Measurements from ENCODE around the gene SYCP2L. TPM values are rescaled to one million over a fixed set of nuclear protein-coding genes. Genes with fewer than 3 reads are reported as not detected.

The SYCP2L gene
- total RNA-seq, 4 donors from 2014 or later: 0.13 to 2.9 (median 0.70) TPM

GRCh38 chr6:10949579-10950490, 63.0 kb downstream of the SYCP2L start:
- no peaks in the 10 kb centered on the region for H3K36me3 ChIP-seq
- 86% methylated on average over 6 of the region's 6 CpGs for WGBS
- intact Hi-C loops (cut with DNase I): loop anchor here (5.0 kb wide), 1 partner anchor 117 kb away; no protein-coding TSS in a partner anchor
- no peak for DNase-seq (ENCODE audit: extremely low spot score)
- no peak overlapping the region for H3K4me3 ChIP-seq
- TF ChIP-seq CTCF (IDR thresholded peaks at IDR 0.05) (no peak), EP300 (IDR thresholded peaks at IDR 0.05) (no peak), POLR2AphosphoS5 (IDR thresholded peaks at IDR 0.05) (no peak), POLR2A (IDR thresholded peaks at IDR 0.05; ENCODE audit: low read depth) (no peak)
- H3K27me3 ChIP-seq: no peaks in the 10 kb centered on the region
- H3K4me1 ChIP-seq: peaks cover 0 to 13% (median 12%) of the 10 kb centered on the region in 4 donors
- H3K9me3 ChIP-seq: no peaks in the 10 kb centered on the region
- no peak overlapping the region for H3K27ac ChIP-seq (replicated peaks in 1 of 4)

GRCh38 chr6:10951675-10952282, 64.9 kb downstream of the SYCP2L start:
- WGBS: 22% methylated on average over 6 of the region's 6 CpGs
- no peak overlapping the region for H3K27ac ChIP-seq (replicated peaks in 1 of 4)
- H3K4me3 ChIP-seq: no peak overlapping the region
- intact Hi-C loops (cut with DNase I): loop anchor here (5.0 kb wide), 1 partner anchor 116 kb away; no protein-coding TSS in a partner anchor
- no peaks in the 10 kb centered on the region for H3K27me3 ChIP-seq
- no peaks in the 10 kb centered on the region for H3K36me3 ChIP-seq
- peaks cover 0 to 13% (median 12%) of the 10 kb centered on the region in 4 donors for H3K4me1 ChIP-seq
- TF ChIP-seq POLR2AphosphoS5 (IDR thresholded peaks at IDR 0.05) (no peak), POLR2A (IDR thresholded peaks at IDR 0.05; ENCODE audit: low read depth) (no peak), CTCF (IDR thresholded peaks at IDR 0.05) (peak; percentile 46 to 49 (median 47)), EP300 (IDR thresholded peaks at IDR 0.05) (no peak)
- H3K9me3 ChIP-seq: no peaks in the 10 kb centered on the region
- DNase-seq (ENCODE audit: extremely low spot score): no peak

GRCh38 chr6:10954590-10955010, 67.7 kb downstream of the SYCP2L start:
- Histone ChIP-seq H3K27me3 (no peaks in the 10 kb centered on the region), H3K36me3 (no peaks in the 10 kb centered on the region), H3K27ac (replicated peaks in 1 of 4) (no peak overlapping the region), H3K9me3 (no peaks in the 10 kb centered on the region), H3K4me3 (no peak overlapping the region), H3K4me1 (peaks cover 0 to 13% (median 12%) of the 10 kb centered on the region in 4 donors)
- intact Hi-C loops (cut with DNase I): loop anchor here (5.0 kb wide), 1 partner anchor 113 kb away; no protein-coding TSS in a partner anchor
- TF ChIP-seq CTCF (IDR thresholded peaks at IDR 0.05) (peak; percentile 45 to 57 (median 46)), POLR2A (IDR thresholded peaks at IDR 0.05; ENCODE audit: low read depth) (no peak)
- 40% methylated on average over 14 of the region's 15 CpGs for WGBS
- peak; percentile 91 for DNase-seq (ENCODE audit: extremely low spot score)

GRCh38 chr6:10956776-10957175, 69.9 kb downstream of the SYCP2L start:
- TF ChIP-seq POLR2A (IDR thresholded peaks at IDR 0.05; ENCODE audit: low read depth): no peak
- TF ChIP-seq CTCF (IDR thresholded peaks at IDR 0.05): no peak
- TF ChIP-seq POLR2AphosphoS5 (IDR thresholded peaks at IDR 0.05): no peak
- no peak for TF ChIP-seq EP300 (IDR thresholded peaks at IDR 0.05)
- Histone ChIP-seq H3K27me3 (no peaks in the 10 kb centered on the region), H3K4me3 (no peak overlapping the region), H3K9me3 (no peaks in the 10 kb centered on the region), H3K4me1 (peaks cover 0 to 6% (median 6%) of the 10 kb centered on the region in 4 donors), H3K36me3 (no peaks in the 10 kb centered on the region), H3K27ac (replicated peaks in 1 of 4) (no peak overlapping the region)
- intact Hi-C loops (cut with DNase I): no loop called here
- peak; percentile 70 for DNase-seq (ENCODE audit: extremely low spot score)
